IMR-90 (cell line): ENCODE measurements around the gene TFPI. TPM values are rescaled to one million over a fixed set of nuclear protein-coding genes. Genes with fewer than 3 reads are reported as not detected.

Experiments
- ATAC-seq: fragments of 200-7000 bp; cut with Tn5 transposase; 2 replicates; pipeline ENCODE4 v1.9.1; 2020; ENCODE audit warnings: low read depth, mild to moderate bottlenecking, moderate library complexity
- BruUV-seq: library from RNA; stranded (reverse); fragments of 400-500 nt; replicated peaks from 2 replicates; lab custom pipeline; 2021; lab: Mats Ljungman, UMichigan
- CTCF ChIA-PET: fragments of 300-600 bp; formaldehyde crosslinking; extraction: SDS; loops from one replicate; lab custom pipeline; 2021; ENCODE audit warnings: antibody characterized with exemption; lab: Yijun Ruan, JAX
- POLR2A ChIA-PET: fragments of 300-600 bp; sonication (Branson Sonifier 250); formaldehyde crosslinking; loops from one replicate; lab custom pipeline; 2022; ENCODE audit warnings: antibody characterized with exemption; ENCODE audit not compliant: unreplicated experiment; lab: Charles Lee
- DNase-seq: peaks from one replicate; pipeline ENCODE4 v3.0.0; 2013
- H2AFZ ChIP-seq: replicated peaks from 2 replicates; pipeline ENCODE3; 2013; ENCODE audit warnings: low read length, mild to moderate bottlenecking; ENCODE audit not compliant: poor library complexity
- H2AK5ac ChIP-seq: 2 replicates; pipeline ENCODE4 v1.6.1; 2013; ENCODE audit warnings: low read depth, low read length, inconsistent platforms
- H2AK9ac ChIP-seq: replicated peaks from 2 replicates; pipeline ENCODE3; 2013; ENCODE audit warnings: mild to moderate bottlenecking, low read depth, low read length, moderate library complexity; ENCODE audit not compliant: poor library complexity
- H2BK120ac ChIP-seq: 2 replicates; pipeline ENCODE4 v1.6.1; 2013; ENCODE audit warnings: low read depth, low read length, inconsistent platforms
- H2BK15ac ChIP-seq: 3 replicates; pipeline ENCODE4 v1.6.1; 2013; ENCODE audit warnings: low read depth, low read length, inconsistent platforms
- H2BK20ac ChIP-seq: 2 replicates; pipeline ENCODE4 v1.6.1; 2013; ENCODE audit warnings: low read depth, mild to moderate bottlenecking, inconsistent platforms, low read length, moderate library complexity
- H2BK5ac ChIP-seq: 2 replicates; pipeline ENCODE4 v1.6.1; 2013; ENCODE audit warnings: mild to moderate bottlenecking, low read depth, low read length, inconsistent platforms; ENCODE audit not compliant: poor library complexity, severe bottlenecking
- H3K14ac ChIP-seq: replicated peaks from 2 replicates; pipeline ENCODE4 v1.6.1; 2013; ENCODE audit warnings: low read depth, low read length, inconsistent platforms
- H3K18ac ChIP-seq: 2 replicates; pipeline ENCODE4 v1.6.1; 2013; ENCODE audit warnings: low read depth, low read length, control low read depth
- H3K23ac ChIP-seq: 2 replicates; pipeline ENCODE4 v1.6.1; 2013; ENCODE audit warnings: low read depth, low read length, inconsistent platforms
- H3K27ac ChIP-seq: 2 replicates; pipeline ENCODE4 v1.5.1; 2013; ENCODE audit warnings: mild to moderate bottlenecking, control low read depth, low read length; ENCODE audit not compliant: insufficient read depth
- H3K27me3 ChIP-seq: 2 replicates; pipeline ENCODE4 v1.6.1; 2013; ENCODE audit warnings: low read length; ENCODE audit not compliant: control insufficient read depth, insufficient read depth
- H3K36me3 ChIP-seq: 2 replicates; pipeline ENCODE4 v1.6.1; 2013; ENCODE audit warnings: low read length, mixed read lengths; ENCODE audit not compliant: control insufficient read depth, insufficient read depth
- H3K4ac ChIP-seq: 2 replicates; pipeline ENCODE4 v1.6.1; 2013; ENCODE audit warnings: low read depth, low read length, inconsistent platforms
- H3K4me1 ChIP-seq: 2 replicates; pipeline ENCODE4 v1.6.1; 2013; ENCODE audit warnings: low read length, mixed read lengths; ENCODE audit not compliant: control insufficient read depth, insufficient read depth
- H3K4me2 ChIP-seq: 2 replicates; pipeline ENCODE4 v1.6.1; 2013; ENCODE audit warnings: low read depth, mild to moderate bottlenecking, control low read depth, low read length, moderate library complexity
- H3K4me3 ChIP-seq: 2 replicates; pipeline ENCODE4 v1.5.1; 2013; ENCODE audit warnings: low read depth, mild to moderate bottlenecking, control low read depth, low read length, moderate library complexity; ENCODE audit not compliant: insufficient read depth
- H3K56ac ChIP-seq: 2 replicates; pipeline ENCODE4 v1.6.1; 2013; ENCODE audit warnings: low read length, inconsistent platforms; ENCODE audit not compliant: insufficient read depth; ENCODE audit errors: extremely low read depth
- H3K79me1 ChIP-seq, 2 experiments: 2 replicates each; pipeline ENCODE4 v1.6.1; 2013; ENCODE audit warnings: low read length in 2 of 2, inconsistent platforms in 1 of 2, low read depth in 1 of 2
- H3K9ac ChIP-seq: 2 replicates; pipeline ENCODE4 v1.6.1; 2013; ENCODE audit warnings: low read depth, low read length, control low read depth
- H3K9me1 ChIP-seq: 2 replicates; pipeline ENCODE4 v1.6.1; 2013; ENCODE audit warnings: low read length, inconsistent platforms; ENCODE audit not compliant: insufficient read depth
- H3K9me3 ChIP-seq: 2 replicates; pipeline ENCODE4 v1.6.1; 2013; ENCODE audit warnings: low read length; ENCODE audit not compliant: control insufficient read depth, insufficient read depth
- H4K20me1 ChIP-seq: 2 replicates; pipeline ENCODE4 v1.6.1; 2013; ENCODE audit warnings: low read length, inconsistent platforms; ENCODE audit not compliant: insufficient read depth
- H4K5ac ChIP-seq: 2 replicates; pipeline ENCODE4 v1.6.1; 2013; ENCODE audit warnings: mild to moderate bottlenecking, low read depth, low read length, control low read depth
- H4K8ac ChIP-seq, 2 experiments: 2 replicates each; pipeline ENCODE4 v1.6.1; 2013; ENCODE audit warnings: low read depth in 2 of 2, low read length in 2 of 2, control low read depth in 1 of 2, inconsistent platforms in 1 of 2
- H4K91ac ChIP-seq: 2 replicates; pipeline ENCODE4 v1.6.1; 2013; ENCODE audit warnings: low read depth, low read length, inconsistent platforms; ENCODE audit not compliant: insufficient read depth
- FOS ChIP-seq: fragments of 150-350 bp; IDR thresholded peaks from 2 replicates; pipeline ENCODE4 v1.6.1; 2016; ENCODE audit warnings: low read depth, low read length
- MAFK ChIP-seq: IDR thresholded peaks from 2 replicates; pipeline ENCODE4 v1.6.1; 2012; ENCODE audit warnings: low read depth, low read length, improper control_type of control experiment
- MAZ ChIP-seq: IDR thresholded peaks from 2 replicates; pipeline ENCODE4 v1.6.1; 2012; ENCODE audit warnings: low read depth, mild to moderate bottlenecking, low read length, improper control_type of control experiment, moderate library complexity, borderline replicate concordance
- POLR2A ChIP-seq: IDR thresholded peaks from 2 replicates; pipeline ENCODE4 v1.6.1; 2012; ENCODE audit warnings: mild to moderate bottlenecking, low read depth, low read length
- RFX5 ChIP-seq: IDR thresholded peaks from 2 replicates; pipeline ENCODE4 v1.8.0; 2012; ENCODE audit warnings: low read depth, mild to moderate bottlenecking, low read length, moderate library complexity
- WGBS, 2 experiments: methylation state at CpG; one replicate each; pipeline versions ENCODE4 v1.1.5 to v1.1.7; 2013; ENCODE audit warnings: missing lambda C conversion rate in 2 of 2; ENCODE audit not compliant: insufficient read length in 1 of 2; ENCODE audit errors: extremely low coverage in 2 of 2; 5-methylcytosine and 5-hydroxymethylcytosine counted together
- dilution Hi-C: fragments of 300-500 bp; cut with HindIII; formaldehyde crosslinking; loops from one replicate; pipeline ENCODE4 v1.14.3; 2018; ENCODE audit warnings: low sequenced_read_pairs; ENCODE audit not compliant: unreplicated experiment
- in situ Hi-C: fragments of 300-500 bp; cut with MboI; formaldehyde crosslinking; loops from 3 replicates; pipeline ENCODE4 v1.14.3; 2019; ENCODE audit warnings: low sequenced_read_pairs, inconsistent platforms, mixed read lengths
- intact Hi-C: fragments of 100-400 bp; cut with micrococcal nuclease; formaldehyde crosslinking; loops from 2 replicates; pipeline ENCODE4 v1.10.0; 2022
- polyA plus RNA-seq, 3 experiments: library from polyadenylated mRNA; depleted of rRNA; stranded (reverse); fragments of >200 nt; gene quantifications; 2 replicates each; pipeline ENCODE4 v1.2.3, GENCODE V29; 2012; ENCODE audit warnings: low replicate concordance in 1 of 3
- total RNA-seq: library from RNA; depleted of rRNA; stranded (reverse); fragments of >200 nt; gene quantifications from 2 replicates; pipeline ENCODE4 v1.2.3, GENCODE V29; 2012
- TF ChIP-seq, protein P1 (sequence below): fragments of 150-350 bp; IDR thresholded peaks from 2 replicates; pipeline ENCODE4 v1.6.1; 2016; ENCODE audit warnings: low read depth, mild to moderate bottlenecking, low read length, moderate library complexity, borderline replicate concordance

Gene TFPI
- total and polyA plus RNA-seq, 2 of the 4 experiments (the other 2 are of a cell fraction) = 33.9 to 83.0 TPM

DNA sequence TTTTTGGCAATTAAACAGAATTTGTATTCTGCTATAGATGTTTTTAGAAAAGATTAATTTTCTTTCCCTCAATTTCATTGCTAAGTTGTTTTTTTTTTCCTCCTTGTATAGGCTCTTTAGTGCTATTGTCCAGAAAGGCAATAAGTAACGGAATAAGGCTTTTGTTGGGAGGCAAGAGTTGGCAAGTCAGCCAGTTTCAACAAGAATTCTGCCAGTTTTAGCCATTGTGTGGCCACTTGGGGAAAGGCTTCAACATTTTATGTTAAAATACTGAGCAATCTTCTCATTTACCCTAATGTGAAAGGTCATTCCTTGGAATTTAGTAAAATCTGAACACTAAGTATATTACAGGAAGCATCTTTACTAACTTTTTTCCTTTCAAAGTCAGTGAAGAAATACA lies 115.8 kb downstream of the TFPI start:
- no peak overlapping the region for H3K9ac ChIP-seq
- H2BK120ac ChIP-seq = no peak overlapping the region
- H3K9me3 ChIP-seq = no peaks in the 10 kb centered on the region
- no peaks in the 10 kb centered on the region for H3K79me1 ChIP-seq
- TF ChIP-seq RFX5 (no peak), MAZ (no peak), MAFK (no peak), FOS (no peak), POLR2A (no peak)
- TF ChIP-seq, protein P1, sequence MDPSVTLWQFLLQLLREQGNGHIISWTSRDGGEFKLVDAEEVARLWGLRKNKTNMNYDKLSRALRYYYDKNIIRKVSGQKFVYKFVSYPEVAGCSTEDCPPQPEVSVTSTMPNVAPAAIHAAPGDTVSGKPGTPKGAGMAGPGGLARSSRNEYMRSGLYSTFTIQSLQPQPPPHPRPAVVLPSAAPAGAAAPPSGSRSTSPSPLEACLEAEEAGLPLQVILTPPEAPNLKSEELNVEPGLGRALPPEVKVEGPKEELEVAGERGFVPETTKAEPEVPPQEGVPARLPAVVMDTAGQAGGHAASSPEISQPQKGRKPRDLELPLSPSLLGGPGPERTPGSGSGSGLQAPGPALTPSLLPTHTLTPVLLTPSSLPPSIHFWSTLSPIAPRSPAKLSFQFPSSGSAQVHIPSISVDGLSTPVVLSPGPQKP = no peak
- no peak overlapping the region for H3K27ac ChIP-seq
- no peak overlapping the region for H2AK9ac ChIP-seq
- no peak overlapping the region for H4K8ac ChIP-seq
- CTCF ChIA-PET = interaction anchor here (0.7 kb wide), 1 partner anchor 1946 kb away, joined by 5 read pairs; no protein-coding TSS in a partner anchor
- no peak overlapping the region for H2AFZ ChIP-seq
- H3K56ac ChIP-seq = no peak overlapping the region
- H4K5ac ChIP-seq = no peak overlapping the region
- no peak overlapping the region for H3K4me2 ChIP-seq
- ATAC-seq = no peak
- no peak overlapping the region for H3K23ac ChIP-seq
- no peak overlapping the region for H3K14ac ChIP-seq
- intact Hi-C loops = no loop called here
- no peak for DNase-seq
- WGBS, 2 experiments = no CpG with 5 or more reads among the region's 1 CpG
- POLR2A ChIA-PET = no interaction called here
- no peaks in the 10 kb centered on the region for H3K27me3 ChIP-seq
- no peak overlapping the region for H2BK20ac ChIP-seq
- no peak overlapping the region for H3K18ac ChIP-seq
- H3K4me3 ChIP-seq = no peak overlapping the region
- in situ Hi-C loops = loop anchor here (25.0 kb wide), 1 partner anchor 301 kb away; no protein-coding TSS in a partner anchor
- dilution Hi-C loops = no loop called here
- H3K4ac ChIP-seq = no peak overlapping the region
- H4K20me1 ChIP-seq = no peaks in the 10 kb centered on the region
- H3K9me1 ChIP-seq = peaks cover 3% of the 10 kb centered on the region; the same call in 1 of the 2 replicates
- no peak overlapping the region for H2BK15ac ChIP-seq
- BruUV-seq = no TSS peak
- H3K36me3 ChIP-seq = no peaks in the 10 kb centered on the region
- no peak overlapping the region for H2BK5ac ChIP-seq
- H4K91ac ChIP-seq = no peak overlapping the region
- no peak overlapping the region for H2AK5ac ChIP-seq
- peaks cover 2% of the 10 kb centered on the region for H3K4me1 ChIP-seq
